Natural killer cell (primary cell): Measurements from ENCODE around the gene PPP1R27. TPM values are rescaled to one million over a fixed set of nuclear protein-coding genes. Genes with fewer than 3 reads are reported as not detected.

Experiments used
- ATAC-seq, 3 donors: fragments of 150-1000 bp in 2 of 3; fragments of 200-7000 bp in 1 of 3; cut with Tn5 transposase; 1 replicate in 1 of 3; 2 replicates in 2 of 3; pipeline ENCODE4 v1.10.0; 2021; ENCODE audit warnings: mild to moderate bottlenecking in 2 of 3, moderate library complexity in 2 of 3
- DNase-seq, 2 donors: peaks; one replicate each; pipeline versions ENCODE4 v3.0.0 to v3.0.0-alpha.2; 2013 to 2021; ENCODE audit warnings: mixed read lengths in 1 of 2
- H3K27ac ChIP-seq: one replicate; pipeline ENCODE4 v1.5.1; 2013; ENCODE audit warnings: mild to moderate bottlenecking, low read length
- H3K27me3 ChIP-seq: one replicate; pipeline ENCODE4 v1.6.1; 2013; ENCODE audit warnings: low read length; ENCODE audit not compliant: control insufficient read depth, insufficient read depth
- H3K36me3 ChIP-seq: one replicate; pipeline ENCODE4 v1.6.1; 2013; ENCODE audit warnings: low read length; ENCODE audit not compliant: control insufficient read depth, insufficient read depth
- H3K4me1 ChIP-seq: one replicate; pipeline ENCODE4 v1.6.1; 2013; ENCODE audit warnings: low read length; ENCODE audit not compliant: control insufficient read depth, insufficient read depth
- H3K4me3 ChIP-seq: one replicate; pipeline ENCODE4 v1.5.1; 2013; ENCODE audit warnings: low read length
- H3K9me3 ChIP-seq: one replicate; pipeline ENCODE4 v1.6.1; 2013; ENCODE audit warnings: low read length; ENCODE audit not compliant: control insufficient read depth, insufficient read depth
- H3K27ac Mint-ChIP-seq, 2 donors: one replicate each; pipeline ENCODE4 v1.8.0; 2022; ENCODE audit warnings: mild to moderate bottlenecking in 2 of 2, mixed read lengths in 2 of 2, moderate library complexity in 1 of 2
- H3K27me3 Mint-ChIP-seq, 2 donors: one replicate each; pipeline ENCODE4 v1.8.0; 2022; ENCODE audit warnings: low read depth in 2 of 2, mixed read lengths in 2 of 2
- H3K36me3 Mint-ChIP-seq: one replicate; pipeline ENCODE4 v1.8.0; 2022; ENCODE audit warnings: mixed read lengths
- H3K4me1 Mint-ChIP-seq, 2 donors: one replicate each; pipeline ENCODE4 v1.8.0; 2022; ENCODE audit warnings: mixed read lengths in 2 of 2
- H3K4me3 Mint-ChIP-seq: one replicate; pipeline ENCODE4 v1.8.0; 2022; ENCODE audit warnings: mild to moderate bottlenecking, moderate library complexity, mixed read lengths
- H3K9me3 Mint-ChIP-seq, 2 donors: one replicate each; pipeline ENCODE4 v1.8.0; 2022; ENCODE audit warnings: mixed read lengths in 2 of 2
- CTCF ChIP-seq: fragments of 200-600 bp; IDR thresholded peaks from one replicate; pipeline ENCODE4 v1.8.0; 2022; ENCODE audit warnings: antibody characterized with exemption
- WGBS: methylation state at CpG from one replicate; pipeline ENCODE4 v1.1.7; 2013; ENCODE audit warnings: missing lambda C conversion rate; ENCODE audit not compliant: insufficient coverage; 5-methylcytosine and 5-hydroxymethylcytosine counted together
- intact Hi-C: fragments of 100-400 bp; cut with micrococcal nuclease; formaldehyde crosslinking; loops from one replicate; pipeline ENCODE4 v1.14.2; 2022
- total RNA-seq, 4 donors: library from RNA; stranded (reverse); fragments of 120-200 nt in 1 of 4; gene quantifications; one replicate each; pipeline versions ENCODE4 v1.2.3 to v1.2.4, GENCODE V29; 2013 to 2022

Gene PPP1R27
- total RNA-seq, 3 donors from 2014 or later (not counting 1 experiment from before 2014, with no cell fraction given) = not detected

GRCh38 chr17:81808778-81809555 lies 25.9 kb downstream of the PPP1R27 start:
- Histone ChIP-seq H3K9me3 (no peaks in the 10 kb centered on the region), H3K4me3 (no peak overlapping the region), H3K27ac (no peak overlapping the region), H3K27me3 (peaks cover 11% of the 10 kb centered on the region), H3K4me1 (no peaks in the 10 kb centered on the region), H3K36me3 (no peaks in the 10 kb centered on the region)
- Mint-ChIP-seq H3K4me3 (no peak overlapping the region), H3K4me1 (no peaks in the 10 kb centered on the region), H3K36me3 (no peaks in the 10 kb centered on the region), H3K27me3 (peaks cover 0 to 11% of the 10 kb centered on the region in 2 donors), H3K9me3 (no peaks in the 10 kb centered on the region), H3K27ac (peak overlapping the region in 1 of 2 donors; percentile 58)
- TF ChIP-seq CTCF = no peak
- WGBS = 80% methylated on average over 20 of the region's 20 CpGs
- intact Hi-C loops = no loop called here
- DNase-seq (peak in 1 of 2 donors; percentile 38), ATAC-seq (peak in 1 of 3 donors; percentile 32)

- Histone ChIP-seq H3K27ac (no peak overlapping the region), H3K4me3 (no peak overlapping the region), H3K27me3 (peaks cover 17% of the 10 kb centered on the region), H3K9me3 (no peaks in the 10 kb centered on the region), H3K36me3 (no peaks in the 10 kb centered on the region), H3K4me1 (no peaks in the 10 kb centered on the region)
- 60% methylated on average over 13 of the region's 13 CpGs for WGBS
- no peak for TF ChIP-seq CTCF
- no peak overlapping the region for H3K27ac Mint-ChIP-seq
- DNase-seq = no peak
- H3K36me3 Mint-ChIP-seq = no peaks in the 10 kb centered on the region
- intact Hi-C loops = no loop called here
- no peak overlapping the region for H3K4me3 Mint-ChIP-seq
- H3K9me3 Mint-ChIP-seq = no peaks in the 10 kb centered on the region
- no peaks in the 10 kb centered on the region for H3K4me1 Mint-ChIP-seq
- peaks cover under 1 to 17% of the 10 kb centered on the region in 2 donors for H3K27me3 Mint-ChIP-seq
- ATAC-seq = no peak
Observed at GRCh38 chr17:81807839-81808238, 27.0 kb downstream of the PPP1R27 start.

GRCh38 chr17:81807210-81807719 lies 27.6 kb downstream of the PPP1R27 start:
- no peak overlapping the region for H3K27ac ChIP-seq
- Mint-ChIP-seq H3K4me3 (no peak overlapping the region), H3K9me3 (no peaks in the 10 kb centered on the region), H3K4me1 (peaks cover 0 to 4% of the 10 kb centered on the region in 2 donors), H3K27me3 (peaks cover 6 to 23% of the 10 kb centered on the region in 2 donors), H3K36me3 (no peaks in the 10 kb centered on the region), H3K27ac (no peak overlapping the region)
- H3K4me1 ChIP-seq = no peaks in the 10 kb centered on the region
- 64% methylated on average over 18 of the region's 18 CpGs for WGBS
- no peaks in the 10 kb centered on the region for H3K36me3 ChIP-seq
- intact Hi-C loops = no loop called here
- DNase-seq = no peak
- ATAC-seq = no peak
- no peaks in the 10 kb centered on the region for H3K9me3 ChIP-seq
- no peak overlapping the region for H3K4me3 ChIP-seq
- H3K27me3 ChIP-seq = peaks cover 17% of the 10 kb centered on the region
- no peak for TF ChIP-seq CTCF
